Measurements from ENCODE around the gene KCNK1.
"Not testable (repeated sequence)": the region's sequence is repeated elsewhere in the genome, so short reads cannot be mapped to it uniquely, and the experiment has no call there.

Gene KCNK1

GRCh38 chr1:233665575-233666270, 51.8 kb downstream of the KCNK1 start:
- no peak for DNase-seq (ENCODE audit: low read depth in 2 of 2)

- DNase-seq (ENCODE audit: low read depth in 2 of 2) = no peak
These were observed 53.8 kb downstream of the KCNK1 start for GRCh38 chr1:233667741-233668140.

GRCh38 chr1:233668146-233668724, 54.3 kb downstream of the KCNK1 start:
- no peak for DNase-seq (ENCODE audit: low read depth in 2 of 2)

DNA sequence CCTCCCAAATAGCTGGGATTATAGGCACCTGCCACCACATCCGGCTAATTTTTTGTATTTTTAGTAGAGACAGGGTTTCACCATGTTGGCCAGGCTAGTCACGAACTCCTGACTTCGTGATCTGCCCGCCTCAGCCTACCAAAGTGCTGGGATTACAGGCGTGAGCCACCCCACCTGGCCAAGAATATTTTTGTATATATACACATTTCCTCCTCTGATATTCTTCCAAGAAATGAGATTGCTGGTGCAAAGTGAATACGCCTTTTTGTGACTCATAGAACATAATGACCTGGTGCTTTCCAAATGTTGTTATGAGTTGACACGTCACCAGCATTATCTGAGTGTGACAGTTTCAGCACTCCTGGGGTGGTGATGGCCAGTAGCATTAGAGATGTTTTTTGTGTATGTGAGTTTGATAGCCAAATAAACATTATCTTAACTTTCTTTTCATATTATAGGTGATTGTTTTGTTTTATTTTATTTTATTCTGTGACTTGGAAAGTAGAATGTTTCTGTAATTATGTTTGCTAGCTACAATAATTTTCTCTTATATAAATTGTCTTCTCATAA, 54.9 kb downstream of the KCNK1 start:
- no peak for DNase-seq (ENCODE audit: low read depth in 2 of 2)

- not testable (repeated sequence) for DNase-seq (ENCODE audit: low read depth in 2 of 2)
These were observed 56.5 kb downstream of the KCNK1 start for GRCh38 chr1:233670363-233670762.

DNA sequence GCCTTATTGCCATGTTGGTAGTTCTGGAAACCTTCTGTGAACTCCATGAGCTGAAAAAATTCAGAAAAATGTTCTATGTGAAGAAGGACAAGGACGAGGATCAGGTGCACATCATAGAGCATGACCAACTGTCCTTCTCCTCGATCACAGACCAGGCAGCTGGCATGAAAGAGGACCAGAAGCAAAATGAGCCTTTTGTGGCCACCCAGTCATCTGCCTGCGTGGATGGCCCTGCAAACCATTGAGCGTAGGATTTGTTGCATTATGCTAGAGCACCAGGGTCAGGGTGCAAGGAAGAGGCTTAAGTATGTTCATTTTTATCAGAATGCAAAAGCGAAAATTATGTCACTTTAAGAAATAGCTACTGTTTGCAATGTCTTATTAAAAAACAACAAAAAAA, 57.4 kb downstream of the KCNK1 start:
- DNase-seq (ENCODE audit: low read depth in 2 of 2) = no peak

GRCh38 chr1:233672732-233673131, 58.8 kb downstream of the KCNK1 start:
- DNase-seq (ENCODE audit: low read depth in 2 of 2) = no peak

DNA sequence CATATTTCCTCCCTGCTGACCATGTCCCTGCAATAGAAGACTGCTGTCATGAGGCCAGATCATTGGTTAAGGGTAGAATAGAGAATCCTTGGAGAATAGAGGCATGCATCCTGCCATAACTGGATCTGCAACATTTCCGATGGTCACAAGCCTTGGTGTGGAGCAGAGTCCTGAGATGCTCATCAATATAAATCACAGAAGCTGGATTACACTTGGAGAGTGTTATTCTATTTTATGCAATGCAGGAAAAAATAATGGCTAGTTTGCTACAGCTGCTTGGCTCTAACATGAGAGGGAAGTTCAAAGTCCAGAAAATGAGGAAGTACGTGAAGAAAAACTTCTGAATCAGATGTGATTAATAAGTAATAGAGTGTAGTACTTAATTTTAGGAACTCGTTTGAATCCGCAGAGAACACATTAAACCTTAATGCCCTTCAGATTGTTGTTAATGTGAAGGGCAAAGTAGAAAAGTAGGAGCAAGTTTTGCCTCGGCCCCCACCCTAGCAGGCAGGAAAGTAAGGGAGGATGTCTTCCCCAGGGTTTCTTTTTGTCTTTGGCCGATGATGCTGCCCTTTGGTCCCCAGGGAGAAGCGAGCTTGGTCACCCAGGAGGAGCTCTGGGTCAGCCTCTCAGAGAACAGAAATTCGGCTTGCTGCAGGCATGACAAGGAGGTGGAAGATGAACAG, 59.5 kb downstream of the KCNK1 start:
- DNase-seq (ENCODE audit: low read depth in 2 of 2) = no peak

DNA sequence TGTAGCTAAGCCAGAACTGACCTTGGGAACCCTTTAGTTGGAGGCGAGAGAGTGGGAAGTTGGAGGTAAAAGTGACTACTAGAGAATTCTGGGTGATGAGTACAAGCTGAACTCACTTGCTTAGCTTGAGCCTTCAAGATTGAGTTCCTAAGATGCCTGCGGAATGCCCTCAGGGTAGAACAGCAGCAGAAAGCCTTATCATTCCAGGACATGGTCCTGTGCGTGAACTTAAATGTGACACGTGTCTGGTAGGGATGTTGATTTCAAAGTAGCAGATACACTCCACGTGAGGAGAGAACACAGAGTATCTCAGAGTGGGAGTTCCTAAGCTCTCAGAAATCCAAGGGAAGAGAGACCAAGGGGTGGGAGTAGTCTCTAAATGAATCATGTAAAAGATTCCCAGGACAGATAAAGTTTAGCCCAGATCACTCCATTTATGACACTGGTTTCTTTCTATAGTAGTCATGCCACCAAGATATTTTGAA, 60.1 kb downstream of the KCNK1 start:
- DNase-seq (ENCODE audit: low read depth in 2 of 2) = no peak

- DNase-seq (ENCODE audit: low read depth in 2 of 2) = no peak
These were observed 61.5 kb downstream of the KCNK1 start for GRCh38 chr1:233675446-233675845.

DNA sequence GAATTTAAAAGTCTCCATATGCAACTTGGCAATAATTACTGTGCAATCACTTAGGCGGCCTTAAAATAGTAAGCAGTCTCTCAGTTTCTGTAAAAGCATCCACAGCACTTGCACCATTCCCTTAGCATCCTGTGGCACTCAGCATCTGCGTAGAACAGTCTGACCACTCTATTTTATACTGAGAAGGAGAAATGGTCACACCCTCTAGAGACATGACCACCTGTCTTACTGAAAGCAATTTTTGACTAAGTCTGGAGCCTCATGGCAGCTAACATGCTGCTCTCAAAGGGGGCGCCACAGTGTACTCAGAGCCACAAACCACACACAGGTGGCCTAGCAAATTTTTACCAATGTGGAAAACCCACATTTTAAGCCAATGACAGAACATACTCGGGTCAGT, 62.0 kb downstream of the KCNK1 start:
- no peak for DNase-seq (ENCODE audit: low read depth in 2 of 2)

DNA sequence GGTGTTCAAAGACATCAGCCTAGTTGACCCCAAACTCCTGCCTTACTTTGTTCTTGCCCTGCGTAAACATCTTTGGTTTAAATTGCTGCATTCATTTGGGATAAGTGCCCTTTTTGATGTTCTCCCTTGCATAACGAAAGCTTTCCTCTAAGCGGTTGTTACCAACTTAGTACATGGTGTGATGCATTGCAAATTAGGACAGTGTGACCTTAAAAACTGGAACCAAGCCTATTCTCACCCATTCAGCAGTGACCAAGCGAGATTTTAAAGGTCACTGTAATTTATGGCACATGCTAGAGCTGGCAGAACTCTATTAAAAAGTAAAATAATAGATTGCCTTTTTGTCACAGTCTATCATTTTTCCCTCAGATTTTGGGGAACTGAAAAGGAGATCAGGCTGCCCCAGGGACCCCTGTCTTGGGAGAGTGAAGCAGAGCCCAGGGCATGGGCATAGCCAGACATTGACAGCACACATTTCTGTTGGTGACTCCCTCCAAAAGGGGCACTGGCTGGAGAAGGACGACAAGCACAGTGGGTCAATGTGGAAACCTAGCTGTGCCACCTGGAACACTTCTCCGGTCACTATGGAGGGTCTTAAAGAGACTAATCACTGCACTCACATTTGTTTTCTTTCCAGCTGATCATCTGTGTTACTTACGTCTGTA, 63.9 kb downstream of the KCNK1 start:
- no peak for DNase-seq (ENCODE audit: low read depth in 2 of 2)

DNA sequence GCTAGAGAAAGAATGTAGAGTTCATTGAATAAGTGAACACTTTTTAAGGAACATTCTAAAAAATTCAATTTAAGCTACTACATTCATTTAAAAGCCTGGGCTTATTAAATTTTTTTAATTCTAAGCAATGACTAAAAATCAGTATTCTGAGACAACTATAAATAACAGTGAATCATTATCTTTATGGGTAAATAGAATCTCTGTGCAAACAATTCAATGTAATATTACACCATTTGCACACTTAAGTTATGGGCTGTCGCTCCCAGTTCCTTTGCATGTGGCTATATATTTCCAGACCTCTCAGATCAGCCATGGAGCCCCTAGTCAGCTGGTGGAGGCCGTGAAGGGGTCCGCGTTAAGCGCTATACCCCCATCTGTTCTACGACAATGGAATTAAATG, 65.1 kb downstream of the KCNK1 start:
- DNase-seq (ENCODE audit: low read depth in 2 of 2) = no peak

DNA sequence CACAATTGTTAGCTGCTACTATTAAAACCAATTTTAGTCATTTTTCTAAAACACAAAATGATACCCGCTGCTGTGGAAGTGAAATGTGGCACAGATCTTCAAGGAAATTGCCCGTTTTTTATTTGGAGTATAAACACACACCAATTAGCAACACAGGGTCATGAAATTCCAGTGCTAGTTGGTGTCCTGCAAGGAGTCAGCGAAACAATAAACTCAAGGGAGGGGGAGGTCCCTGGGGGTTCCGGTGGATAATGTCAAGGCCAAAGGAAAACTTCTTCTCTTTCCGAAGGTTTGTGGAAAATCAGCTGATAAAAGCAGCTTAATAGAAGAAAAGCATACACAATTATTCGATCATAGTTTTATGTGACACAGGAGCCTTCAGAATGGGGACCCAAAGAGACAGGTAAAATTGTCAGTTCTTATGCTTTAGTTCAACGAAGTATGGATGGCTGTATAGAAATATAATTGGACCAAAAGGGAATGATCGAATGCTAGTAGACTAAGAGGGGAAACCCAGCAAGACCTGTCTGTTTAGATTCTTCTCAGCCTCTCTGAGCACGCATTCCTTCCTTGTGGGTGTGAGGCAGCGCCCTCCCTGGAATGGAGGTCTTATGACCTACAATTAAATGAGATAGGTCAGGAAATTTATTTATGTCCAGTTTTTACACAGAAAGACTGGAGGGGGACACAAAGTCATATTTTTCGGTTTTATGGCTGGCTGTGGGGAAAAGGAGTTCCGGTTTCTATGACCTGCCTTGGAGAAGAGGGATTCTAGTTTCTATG, 65.9 kb downstream of the KCNK1 start:
- no peak for DNase-seq (ENCODE audit: low read depth in 2 of 2)

- DNase-seq (ENCODE audit: low read depth in 2 of 2) = no peak
These were observed 67.4 kb downstream of the KCNK1 start for GRCh38 chr1:233681285-233681684.

DNA sequence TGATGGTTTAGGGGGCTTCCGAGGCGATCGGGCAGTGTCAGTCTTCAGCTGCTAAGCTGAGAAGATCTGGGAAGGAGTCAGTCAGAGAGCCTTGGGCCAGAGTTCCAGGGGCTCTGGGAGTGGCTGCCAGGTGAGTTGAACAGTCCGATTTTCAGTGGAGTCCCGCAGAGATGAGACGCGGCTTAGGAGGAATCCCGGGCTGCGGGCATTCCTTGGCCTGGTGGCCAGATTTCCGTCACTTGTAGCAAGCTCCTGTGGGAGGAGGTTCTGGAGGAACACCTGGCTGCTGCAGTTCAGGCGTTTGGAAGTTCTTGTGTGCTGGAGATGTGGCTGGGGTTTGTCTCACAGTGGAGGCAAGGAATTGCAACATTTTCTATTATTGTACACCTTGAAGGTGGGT, 72.7 kb downstream of the KCNK1 start:
- not testable (repeated sequence) for DNase-seq (ENCODE audit: low read depth in 2 of 2)

- DNase-seq (ENCODE audit: low read depth in 2 of 2) = no peak
These were observed 75.3 kb downstream of the KCNK1 start for GRCh38 chr1:233689017-233689747.

DNA sequence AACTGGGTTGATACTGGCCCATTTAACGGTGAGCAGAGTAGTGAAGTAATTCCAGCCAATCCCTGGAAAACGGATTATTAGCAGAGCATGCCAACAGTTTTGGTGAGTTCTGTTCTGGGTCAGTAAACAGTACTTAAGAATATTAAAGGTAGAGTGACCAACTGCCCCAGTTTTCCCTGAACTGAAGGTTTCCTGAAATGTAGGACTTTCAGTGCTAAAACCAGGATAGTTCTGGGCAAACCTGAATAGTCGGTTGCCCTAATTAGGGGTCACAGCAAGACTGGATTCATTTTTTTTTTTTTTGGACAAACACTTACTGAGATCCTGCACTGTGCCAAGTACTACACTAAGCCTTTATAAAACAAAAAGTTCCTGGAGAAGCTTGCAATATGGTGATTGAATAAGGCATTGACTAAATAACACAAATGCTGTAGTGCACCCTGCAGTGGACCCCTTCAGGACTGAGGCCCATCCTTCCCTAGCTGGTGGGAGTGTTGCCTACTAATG, 75.9 kb downstream of the KCNK1 start:
- no peak for DNase-seq (ENCODE audit: low read depth in 2 of 2)

DNA sequence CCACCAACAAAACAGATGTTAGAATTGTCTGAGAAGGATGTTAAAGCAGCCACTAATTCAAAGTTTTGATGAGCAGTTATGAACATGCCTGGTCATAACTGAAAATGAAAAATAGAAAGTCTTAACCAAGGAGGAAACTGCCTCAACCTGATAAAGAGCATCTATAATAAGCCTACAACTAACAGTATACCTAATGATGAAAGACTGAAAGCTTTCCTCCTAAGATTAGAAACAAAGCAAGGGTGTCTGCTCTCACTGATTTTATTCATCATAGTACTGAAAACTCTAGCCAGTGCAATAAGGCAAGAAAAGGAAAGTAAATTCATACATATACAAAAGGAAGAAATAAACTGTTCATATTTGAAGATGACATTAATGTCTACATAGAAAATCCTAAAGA, 82.0 kb downstream of the KCNK1 start:
- no peak for DNase-seq (ENCODE audit: low read depth in 2 of 2)

DNA sequence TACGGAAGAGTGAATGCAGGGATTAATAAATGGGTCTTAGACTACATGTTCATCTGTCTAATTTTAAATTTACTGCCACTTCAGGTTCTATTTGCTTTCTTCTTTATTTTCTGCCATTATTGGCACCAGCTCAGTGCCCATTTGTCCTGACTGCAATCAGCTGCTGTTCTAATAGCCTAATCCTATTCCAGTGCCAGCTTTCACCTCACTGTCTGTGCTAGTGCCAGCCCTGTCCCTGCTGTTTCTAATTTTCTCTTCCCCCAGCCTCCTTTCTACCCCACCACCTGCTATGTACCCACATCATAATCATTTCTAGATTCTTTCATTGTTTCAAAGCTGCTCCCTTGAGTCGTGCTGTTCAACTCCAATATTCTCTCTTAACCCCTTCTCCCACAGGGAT, 86.4 kb downstream of the KCNK1 start:
- no peak for DNase-seq (ENCODE audit: low read depth in 2 of 2)

Measured in stimulated activated CD4-positive, alpha-beta T cell treated with anti-CD3 and anti-CD28 coated beads, Interleukin-12 subunit alpha, Interleukin-12 subunit beta, amount 100 ng/mL, for 24 hours (primary cell).